ENCODE data around the gene CCDC158. TPM values are rescaled to one million over a fixed set of nuclear protein-coding genes. Genes with fewer than 3 reads are reported as not detected.

Gene CCDC158
- polyA plus RNA-seq, 1 of the 3 experiments (the other 2 are of a cell fraction): not detected

- no peaks in the 10 kb centered on the region for H3K4me1 ChIP-seq (ENCODE audit: control insufficient read depth in 1 of 2, insufficient read depth in 2 of 2, low read depth in 1 of 2, low read length in 1 of 2)
- 58% methylated on average over 5 of the region's 5 CpGs for WGBS (ENCODE audit: low lambda C conversion rate)
- CTCF ChIA-PET: no interaction called here
These were observed 13.4 kb downstream of the CCDC158 start for GRCh38 chr4:76407440-76408119.

GRCh38 chr4:76406081-76406480, 14.9 kb downstream of the CCDC158 start:
- Histone ChIP-seq H3K4me2 (no peak overlapping the region), H2AFZ (ENCODE audit: low read depth) (no peak overlapping the region), H3K9me2 (no peaks in the 10 kb centered on the region), H3K4me1 (ENCODE audit: control insufficient read depth in 1 of 2, insufficient read depth in 2 of 2, low read depth in 1 of 2, low read length in 1 of 2) (no peaks in the 10 kb centered on the region), H4K20me1 (ENCODE audit: insufficient read depth) (no peaks in the 10 kb centered on the region), H3K4me3 (ENCODE audit: low read depth in 2 of 2, low read length in 1 of 2) (no peak overlapping the region), H3F3A (replicated peaks; ENCODE audit: insufficient read depth) (no peaks in the 10 kb centered on the region), H3K79me2 (ENCODE audit: insufficient read depth) (no peaks in the 10 kb centered on the region), H3K27ac (ENCODE audit: low read depth in 2 of 2, low read length in 1 of 2) (no peak overlapping the region), H3K9ac (no peak overlapping the region), H3K27me3 (ENCODE audit: insufficient read depth) (peaks cover 13% of the 10 kb centered on the region; the same call in 1 of the 2 replicates), H3K9me3 (no peaks in the 10 kb centered on the region), H3K36me3 (replicated peaks in 1 of 2; ENCODE audit: control insufficient read depth in 1 of 2, insufficient read depth in 2 of 2, low read length in 1 of 2) (no peaks in the 10 kb centered on the region)
- ChIA-PET CTCF (no interaction called here), POLR2A (no interaction called here)
- no peak for DNase-seq
- WGBS (ENCODE audit: low lambda C conversion rate): 69% methylated on average over 5 of the region's 5 CpGs
- TF ChIP-seq SIN3A (IDR thresholded peaks at IDR 0.05; ENCODE audit: borderline replicate concordance, low read depth, low read length) (no peak), FOXJ3 (CRISPR knock-in tag; IDR thresholded peaks at IDR 0.05) (no peak), EZH2phosphoT487 (IDR thresholded peaks at IDR 0.05; ENCODE audit: borderline replicate concordance, low read depth) (no peak), FOSL2 (IDR thresholded peaks at IDR 0.05; ENCODE audit: borderline replicate concordance, low read depth) (no peak)

More at GRCh38 chr4:76407440-76408119, 13.4 kb downstream of the CCDC158 start:
- peaks cover under 1% of the 10 kb centered on the region; the same call in 1 of the 2 replicates for H3K27me3 ChIP-seq (ENCODE audit: insufficient read depth)
- POLR2A ChIA-PET: no interaction called here
- no peaks in the 10 kb centered on the region for H3K9me2 ChIP-seq
- H3K9me3 ChIP-seq: no peaks in the 10 kb centered on the region
- TF ChIP-seq REST (IDR thresholded peaks at IDR 0.05; ENCODE audit: low read depth, low read length) (no peak), EZH2phosphoT487 (IDR thresholded peaks at IDR 0.05; ENCODE audit: borderline replicate concordance, low read depth) (no peak), FOXM1 (IDR thresholded peaks at IDR 0.05; ENCODE audit: low read depth) (no peak), NFIC (IDR thresholded peaks at IDR 0.05; ENCODE audit: borderline replicate concordance) (no peak)
- no peaks in the 10 kb centered on the region for H3K79me2 ChIP-seq (ENCODE audit: insufficient read depth)
- no peaks in the 10 kb centered on the region for H3K36me3 ChIP-seq (replicated peaks in 1 of 2; ENCODE audit: control insufficient read depth in 1 of 2, insufficient read depth in 2 of 2, low read length in 1 of 2)
- DNase-seq: no peak
- H3K4me2 ChIP-seq: no peak overlapping the region
- H3K9ac ChIP-seq: no peak overlapping the region
- H3K4me3 ChIP-seq (ENCODE audit: low read depth in 2 of 2, low read length in 1 of 2): no peak overlapping the region
- H2AFZ ChIP-seq (ENCODE audit: low read depth): no peak overlapping the region
- no peaks in the 10 kb centered on the region for H4K20me1 ChIP-seq (ENCODE audit: insufficient read depth)
- no peak overlapping the region for H3K27ac ChIP-seq (ENCODE audit: low read depth in 2 of 2, low read length in 1 of 2)
- no peaks in the 10 kb centered on the region for H3F3A ChIP-seq (replicated peaks; ENCODE audit: insufficient read depth)
